Right lobe of liver (tissue), 4 donors: Measurements from ENCODE around the gene CCL27.

Experiments used
- CTCF ChIP-seq, 4 donors: fragments of 200-600 bp in 3 of 4; fragments of 450-650 bp in 1 of 4; IDR thresholded peaks; one replicate each; pipeline versions ENCODE4 v1.5.1 to v1.8.0; 2016 to 2022; ENCODE audit warnings: antibody characterized with exemption in 4 of 4, mild to moderate bottlenecking in 2 of 4
- POLR2A ChIP-seq: fragments of 450-650 bp; IDR thresholded peaks from one replicate; pipeline ENCODE4 v1.6.1; 2017; ENCODE audit warnings: antibody characterized with exemption, mild to moderate bottlenecking
- donor health status: DM: no; HTN: no; CAD: no.
- donor health status: DM: no; HTN: no; CAD: no.
- donor health status: DM: no; HTN: yes; CAD: no.

GRCh38 chr9:34642679-34643078 is 19.8 kb downstream of the CCL27 start:
- no peak for TF ChIP-seq CTCF (IDR thresholded peaks at IDR 0.05)
- TF ChIP-seq POLR2A: no peak
